Immature natural killer cell (primary cell): ENCODE measurements around the gene COMMD6. TPM values are rescaled to one million over a fixed set of nuclear protein-coding genes. Genes with fewer than 3 reads are reported as not detected.
"Not testable (repeated sequence)": the region's sequence is repeated elsewhere in the genome, so short reads cannot be mapped to it uniquely, and the experiment has no call there.

Source experiments
- DNase-seq, 3 donors: peaks; one replicate each; pipeline ENCODE4 v3.0.0; 2022; ENCODE audit warnings: mixed read lengths in 1 of 3
- H3K27ac Mint-ChIP-seq, 6 donors: one replicate each; pipeline ENCODE4 v1.8.0; 2020; ENCODE audit warnings: mixed read lengths in 6 of 6, mild to moderate bottlenecking in 5 of 6, inconsistent platforms in 4 of 6, moderate library complexity in 3 of 6
- H3K27me3 Mint-ChIP-seq, 3 donors: one replicate each; pipeline ENCODE4 v1.8.0; 2020 to 2021; ENCODE audit warnings: low read depth in 3 of 3, mild to moderate bottlenecking in 3 of 3, mixed read lengths in 3 of 3, moderate library complexity in 3 of 3, inconsistent platforms in 1 of 3
- H3K36me3 Mint-ChIP-seq, 3 donors: one replicate each; pipeline ENCODE4 v1.8.0; 2020; ENCODE audit warnings: mixed read lengths in 3 of 3, inconsistent platforms in 2 of 3, mild to moderate bottlenecking in 2 of 3
- H3K4me1 Mint-ChIP-seq, 2 donors: one replicate each; pipeline ENCODE4 v1.8.0; 2020; ENCODE audit warnings: inconsistent platforms in 2 of 2, mild to moderate bottlenecking in 2 of 2, mixed read lengths in 2 of 2, moderate library complexity in 1 of 2
- H3K4me3 Mint-ChIP-seq, 5 donors: one replicate each; pipeline ENCODE4 v1.8.0; 2020; ENCODE audit warnings: mild to moderate bottlenecking in 5 of 5, mixed read lengths in 5 of 5, inconsistent platforms in 3 of 5, moderate library complexity in 3 of 5
- H3K9me3 Mint-ChIP-seq, 6 donors: one replicate each; pipeline ENCODE4 v1.8.0; 2020; ENCODE audit warnings: mild to moderate bottlenecking in 6 of 6, mixed read lengths in 6 of 6, inconsistent platforms in 4 of 6, moderate library complexity in 3 of 6
- polyA plus RNA-seq, 3 donors: library from polyadenylated mRNA; unstranded; fragments of 300-500 nt; fragmentation: Illumina TruSeq; gene quantifications; one replicate each; pipeline ENCODE4 v1.2.3, GENCODE V29; 2021

Gene COMMD6
- polyA plus RNA-seq, 3 donors from 2014 or later = 225 to 614 (median 438) TPM

GRCh38 chr13:75549262-75550158 is 11.9 kb upstream of the COMMD6 start, which contains the start of gene UCHL3:
UCHL3 (plus strand) TSS chr13:75549791; CDS start chr13:75549821, 30 bp downstream.
- H3K9me3 Mint-ChIP-seq = peaks cover 0 to 2% (median 0%) of the 10 kb centered on the region in 6 donors
- H3K4me3 Mint-ChIP-seq = peak within 1 kb of the TSS; percentile 94 to 98 (median 96)
- H3K27me3 Mint-ChIP-seq = peaks cover 6 to 8% (median 8%) of the 10 kb centered on the region in 3 donors
- H3K4me1 Mint-ChIP-seq = peaks cover 25 to 48% of the 10 kb centered on the region in 2 donors
- H3K36me3 Mint-ChIP-seq = peaks cover 3 to 12% (median 6%) of the 10 kb centered on the region in 3 donors
- H3K27ac Mint-ChIP-seq = peak within 1 kb of the TSS; percentile 93 to 98 (median 98)
- peak; percentile 96 to 98 (median 97) for DNase-seq

GRCh38 chr13:75547917-75548316 is 10.3 kb upstream of the COMMD6 start:
- Mint-ChIP-seq H3K27me3 (peaks cover 8 to 10% (median 8%) of the 10 kb centered on the region in 3 donors), H3K36me3 (no peaks in the 10 kb centered on the region), H3K4me1 (peaks cover 19 to 35% of the 10 kb centered on the region in 2 donors), H3K4me3 (peak overlapping the region in 1 of 5 donors; percentile 30), H3K27ac (no peak overlapping the region), H3K9me3 (peaks cover 0 to 2% (median 0%) of the 10 kb centered on the region in 6 donors)
- DNase-seq = no peak

GRCh38 chr13:75545386-75545785 is 7.7 kb upstream of the COMMD6 start:
- Mint-ChIP-seq H3K27me3 (peaks cover 9 to 11% (median 10%) of the 10 kb centered on the region in 3 donors), H3K4me1 (peaks cover 12 to 15% of the 10 kb centered on the region in 2 donors)
- not testable (repeated sequence) for H3K9me3 Mint-ChIP-seq, H3K4me3 Mint-ChIP-seq, H3K36me3 Mint-ChIP-seq, DNase-seq, H3K27ac Mint-ChIP-seq

DNA sequence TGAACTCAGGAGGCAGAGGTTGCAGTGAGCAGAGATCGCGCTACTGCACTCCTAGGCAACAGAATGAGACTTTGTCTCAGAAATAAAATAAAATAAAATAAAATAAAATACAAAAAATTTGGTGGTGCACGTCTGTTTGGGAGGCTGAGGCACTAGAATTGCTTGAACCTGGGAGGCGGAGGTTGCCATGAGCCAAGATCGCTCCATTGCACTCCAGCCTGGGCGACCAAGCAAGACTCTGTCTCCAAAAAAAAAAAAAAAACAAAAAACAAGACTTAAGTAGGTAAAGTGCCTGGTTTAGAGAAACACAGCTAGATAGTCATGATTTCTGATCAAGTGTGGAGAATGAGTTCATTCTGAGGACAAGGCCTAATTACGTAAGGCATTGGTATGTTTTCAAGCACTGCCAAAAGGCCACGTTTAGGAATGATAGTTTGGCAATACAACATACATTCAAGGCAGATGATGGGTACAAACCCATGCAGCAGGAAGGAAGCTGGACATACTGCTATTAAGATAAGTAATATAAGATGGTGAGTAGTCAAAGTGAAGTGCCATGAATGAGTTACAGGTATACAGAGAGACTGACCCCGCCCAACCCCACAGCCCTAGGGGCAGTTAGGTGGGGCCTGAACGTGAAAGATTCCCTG is 7.2 kb upstream of the COMMD6 start:
- DNase-seq = no peak
- H3K4me1 Mint-ChIP-seq = peaks cover 6 to 10% of the 10 kb centered on the region in 2 donors
- no peak overlapping the region for H3K27ac Mint-ChIP-seq
- no peak overlapping the region for H3K4me3 Mint-ChIP-seq
- peaks cover 7 to 11% (median 7%) of the 10 kb centered on the region in 3 donors for H3K27me3 Mint-ChIP-seq
- peaks cover 0 to 2% (median 0%) of the 10 kb centered on the region in 6 donors for H3K9me3 Mint-ChIP-seq
- H3K36me3 Mint-ChIP-seq = no peaks in the 10 kb centered on the region

GRCh38 chr13:75541961-75542360 is 4.3 kb upstream of the COMMD6 start:
- Mint-ChIP-seq H3K9me3 (no peaks in the 10 kb centered on the region), H3K27me3 (peaks cover 1 to 5% (median 2%) of the 10 kb centered on the region in 3 donors), H3K4me1 (peaks cover 14 to 23% of the 10 kb centered on the region in 2 donors), H3K27ac (no peak overlapping the region), H3K4me3 (no peak overlapping the region), H3K36me3 (no peaks in the 10 kb centered on the region)
- no peak for DNase-seq

GRCh38 chr13:75541287-75541686 is 3.6 kb upstream of the COMMD6 start:
- peaks cover 21 to 30% of the 10 kb centered on the region in 2 donors for H3K4me1 Mint-ChIP-seq
- no peak for DNase-seq
- no peaks in the 10 kb centered on the region for H3K36me3 Mint-ChIP-seq
- H3K4me3 Mint-ChIP-seq = no peak overlapping the region
- no peak overlapping the region for H3K27ac Mint-ChIP-seq
- peaks cover 1 to 5% (median 2%) of the 10 kb centered on the region in 3 donors for H3K27me3 Mint-ChIP-seq
- H3K9me3 Mint-ChIP-seq = no peaks in the 10 kb centered on the region

- no peak overlapping the region for H3K27ac Mint-ChIP-seq
- no peaks in the 10 kb centered on the region for H3K27me3 Mint-ChIP-seq
- H3K4me1 Mint-ChIP-seq = peaks cover 59 to 92% of the 10 kb centered on the region in 2 donors
- no peak for DNase-seq
- H3K9me3 Mint-ChIP-seq = no peaks in the 10 kb centered on the region
- peaks cover 0 to 6% (median 4%) of the 10 kb centered on the region in 3 donors for H3K36me3 Mint-ChIP-seq
- no peak overlapping the region for H3K4me3 Mint-ChIP-seq
These were observed 3.8 kb downstream of the COMMD6 start for GRCh38 chr13:75533861-75534260.

GRCh38 chr13:75530549-75530961 is 7.1 kb downstream of the COMMD6 start:
- Mint-ChIP-seq H3K4me3 (peak overlapping the region in 4 of 5 donors; percentile 3 to 53 (median 24)), H3K27ac (peak overlapping the region in 4 of 6 donors; percentile 11 to 75 (median 47)), H3K36me3 (peaks cover 3 to 26% (median 23%) of the 10 kb centered on the region in 3 donors), H3K9me3 (no peaks in the 10 kb centered on the region), H3K27me3 (no peaks in the 10 kb centered on the region), H3K4me1 (peaks cover 36 to 67% of the 10 kb centered on the region in 2 donors)
- no peak for DNase-seq

DNA sequence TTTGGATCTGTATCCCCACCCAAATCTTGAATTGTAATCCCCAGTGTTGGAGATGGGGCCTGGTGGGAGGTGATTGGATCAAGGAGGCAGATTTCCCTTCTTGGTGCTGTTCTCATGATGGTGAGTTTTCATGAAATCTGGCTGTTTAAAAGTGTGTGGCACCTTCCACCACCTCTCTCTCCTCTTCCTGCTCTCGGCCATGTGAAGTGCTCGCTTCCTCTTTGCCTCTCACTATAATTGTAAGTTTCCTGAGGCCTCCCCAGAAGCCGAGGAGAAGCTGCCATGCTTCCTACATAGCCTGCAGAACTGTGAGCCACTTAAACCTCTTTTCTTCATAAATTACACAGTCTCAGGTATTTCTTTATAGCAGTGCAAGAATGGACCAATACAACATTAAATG is 15.7 kb downstream of the COMMD6 start:
- no peak overlapping the region for H3K27ac Mint-ChIP-seq
- H3K9me3 Mint-ChIP-seq = peaks cover 0 to 2% (median 0%) of the 10 kb centered on the region in 6 donors
- peaks cover 3 to 24% (median 24%) of the 10 kb centered on the region in 3 donors for H3K36me3 Mint-ChIP-seq
- DNase-seq = no peak
- peaks cover 0 to 4% (median 2%) of the 10 kb centered on the region in 3 donors for H3K27me3 Mint-ChIP-seq
- H3K4me3 Mint-ChIP-seq = no peak overlapping the region
- H3K4me1 Mint-ChIP-seq = peaks cover 8 to 16% of the 10 kb centered on the region in 2 donors

GRCh38 chr13:75518439-75519088 is 19.1 kb downstream of the COMMD6 start:
- DNase-seq = no peak
- H3K36me3 Mint-ChIP-seq = peaks cover 3 to 7% (median 5%) of the 10 kb centered on the region in 3 donors
- H3K4me1 Mint-ChIP-seq = peaks cover 8 to 22% of the 10 kb centered on the region in 2 donors
- H3K27me3 Mint-ChIP-seq = peaks cover 0 to 7% (median 2%) of the 10 kb centered on the region in 3 donors
- peaks cover 0 to 6% (median 0%) of the 10 kb centered on the region in 6 donors for H3K9me3 Mint-ChIP-seq
- no peak overlapping the region for H3K27ac Mint-ChIP-seq
- no peak overlapping the region for H3K4me3 Mint-ChIP-seq

DNA sequence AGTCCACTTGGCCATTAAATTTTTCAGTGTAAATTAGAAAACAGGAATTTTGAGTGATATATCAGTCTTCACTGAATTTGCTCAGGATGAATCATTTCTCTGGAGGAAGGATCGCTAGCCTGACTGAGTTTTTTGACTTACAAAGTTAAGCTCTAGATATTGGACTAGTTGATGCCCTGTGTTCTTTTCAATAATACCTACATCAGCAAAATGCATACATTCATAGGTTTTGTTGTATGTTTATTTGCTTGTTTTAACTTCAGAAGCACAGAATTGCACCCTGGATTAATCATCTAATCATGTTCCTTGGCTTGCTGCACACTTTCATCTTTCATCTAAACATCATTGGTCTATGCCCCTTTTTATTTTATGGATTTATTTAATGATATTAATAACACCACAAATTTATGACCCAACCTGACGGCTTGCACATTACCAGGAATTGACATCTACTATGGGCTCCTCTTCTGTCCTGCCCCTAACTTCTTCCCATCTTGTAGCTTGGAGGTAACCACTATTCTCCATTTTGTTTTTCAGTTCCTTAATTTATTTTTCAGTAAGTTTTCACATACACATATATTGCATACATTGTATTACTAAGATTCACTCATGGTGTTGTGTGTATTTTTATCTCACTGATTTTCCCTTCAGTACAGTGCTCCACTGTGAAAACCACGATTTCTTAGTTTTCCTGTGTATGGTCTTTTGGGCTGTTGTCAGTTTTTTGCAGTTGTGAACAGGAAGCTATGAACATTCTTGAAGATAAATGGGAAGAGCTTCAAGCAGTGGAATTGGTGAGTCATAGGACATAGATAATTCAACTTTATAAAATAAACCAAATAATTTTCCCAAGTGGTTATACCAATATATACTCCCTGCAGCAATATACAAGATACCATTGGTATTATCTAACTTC is 23.3 kb downstream of the COMMD6 start:
- Mint-ChIP-seq H3K36me3 (peaks cover 0 to 3% (median 0%) of the 10 kb centered on the region in 3 donors), H3K27ac (no peak overlapping the region), H3K4me1 (peaks cover 2 to 23% of the 10 kb centered on the region in 2 donors), H3K27me3 (peaks cover 0 to 5% (median 4%) of the 10 kb centered on the region in 3 donors), H3K4me3 (no peak overlapping the region), H3K9me3 (peaks cover 0 to 4% (median 0%) of the 10 kb centered on the region in 6 donors)
- DNase-seq = no peak

DNA sequence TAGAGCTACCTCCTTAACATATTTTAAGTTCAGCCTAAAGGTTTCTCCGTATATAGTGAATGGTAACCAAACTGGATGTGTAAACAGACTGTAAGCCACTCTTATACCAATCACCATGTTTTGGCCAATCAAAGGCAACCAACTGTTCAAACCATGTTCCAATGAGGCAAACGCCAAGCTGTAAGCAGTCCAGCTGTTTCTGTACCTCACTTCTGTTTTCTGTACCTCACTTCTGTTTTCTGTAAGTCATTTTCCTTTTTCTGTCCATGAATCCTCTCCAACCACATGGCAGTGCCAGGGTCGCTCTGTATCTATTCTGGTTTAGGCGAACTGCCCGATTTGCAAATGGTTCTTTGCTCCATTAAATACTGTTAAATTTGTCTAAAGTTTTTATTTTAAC is 24.4 kb downstream of the COMMD6 start:
- Mint-ChIP-seq H3K4me3 (no peak overlapping the region), H3K4me1 (peaks cover 2 to 23% of the 10 kb centered on the region in 2 donors), H3K9me3 (peaks cover 0 to 4% (median 0%) of the 10 kb centered on the region in 6 donors), H3K27me3 (peaks cover 0 to 5% (median 4%) of the 10 kb centered on the region in 3 donors), H3K36me3 (peaks cover 0 to 3% (median 0%) of the 10 kb centered on the region in 3 donors), H3K27ac (no peak overlapping the region)
- no peak for DNase-seq
